HG02884 (cell line): ENCODE measurements around the gene FAM120AOS.

Experiments
- ATAC-seq: cut with Tn5 transposase; IDR thresholded peaks from one replicate; pipeline ENCODE4 v1.9.1; 2021; ENCODE audit warnings: mild to moderate bottlenecking, moderate library complexity; ENCODE audit not compliant: unreplicated experiment

FAM120AOS gene

GRCh38 chr9:93453047-93453914 is at the start of gene FAM120AOS:
Gene FAM120AOS, minus strand, starts transcription at chr9:93453581. Its CDS starts 872 bp downstream, at chr9:93452709.
- ATAC-seq = peak; percentile 60

DNA sequence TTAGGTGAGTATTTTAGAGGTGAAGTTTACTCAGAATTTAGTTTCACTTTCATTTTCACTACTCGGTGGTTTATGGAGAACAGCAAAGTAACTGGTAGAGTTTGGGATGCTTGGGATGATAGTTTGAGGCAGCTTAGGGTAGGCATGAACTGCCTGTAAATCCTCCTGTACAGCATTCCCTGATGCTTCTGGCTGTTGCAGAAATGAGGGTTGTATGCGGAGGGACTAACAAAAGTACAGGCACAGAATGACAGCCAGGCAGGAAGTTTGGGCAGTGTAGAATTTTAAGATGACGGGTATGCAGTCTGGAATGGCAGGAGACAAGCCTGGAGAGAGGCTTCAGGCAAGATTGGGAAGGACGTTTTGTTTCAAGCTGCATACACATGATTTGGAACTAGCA is 48.0 kb upstream of the FAM120AOS start:
- no peak for ATAC-seq

- no peak for ATAC-seq
Observed at GRCh38 chr9:93500571-93501298, 47.4 kb upstream of the FAM120AOS start.

- no peak for ATAC-seq
Observed at GRCh38 chr9:93496285-93496684, 42.9 kb upstream of the FAM120AOS start.

GRCh38 chr9:93493949-93494348 is 40.6 kb upstream of the FAM120AOS start:
- ATAC-seq = no peak

DNA sequence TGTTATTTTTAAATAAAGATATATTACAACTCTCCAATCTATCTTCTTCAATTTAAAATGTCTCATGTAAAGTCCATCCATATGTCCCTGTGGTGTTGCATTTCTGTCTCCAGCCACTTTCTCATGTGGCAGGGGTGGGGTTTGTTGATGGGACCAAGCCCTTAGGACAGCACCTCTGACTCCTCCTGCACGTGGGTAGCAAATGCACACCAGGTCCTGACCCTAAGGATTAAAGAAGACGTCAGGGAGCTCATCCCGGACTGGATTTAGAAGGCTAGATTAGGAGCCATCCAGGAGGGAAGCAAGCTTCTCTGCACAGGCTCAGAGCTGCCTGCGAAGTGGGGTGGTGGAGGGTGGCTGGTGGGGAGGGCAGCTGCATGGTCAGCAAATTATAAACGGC is 38.9 kb upstream of the FAM120AOS start:
- ATAC-seq = no peak

DNA sequence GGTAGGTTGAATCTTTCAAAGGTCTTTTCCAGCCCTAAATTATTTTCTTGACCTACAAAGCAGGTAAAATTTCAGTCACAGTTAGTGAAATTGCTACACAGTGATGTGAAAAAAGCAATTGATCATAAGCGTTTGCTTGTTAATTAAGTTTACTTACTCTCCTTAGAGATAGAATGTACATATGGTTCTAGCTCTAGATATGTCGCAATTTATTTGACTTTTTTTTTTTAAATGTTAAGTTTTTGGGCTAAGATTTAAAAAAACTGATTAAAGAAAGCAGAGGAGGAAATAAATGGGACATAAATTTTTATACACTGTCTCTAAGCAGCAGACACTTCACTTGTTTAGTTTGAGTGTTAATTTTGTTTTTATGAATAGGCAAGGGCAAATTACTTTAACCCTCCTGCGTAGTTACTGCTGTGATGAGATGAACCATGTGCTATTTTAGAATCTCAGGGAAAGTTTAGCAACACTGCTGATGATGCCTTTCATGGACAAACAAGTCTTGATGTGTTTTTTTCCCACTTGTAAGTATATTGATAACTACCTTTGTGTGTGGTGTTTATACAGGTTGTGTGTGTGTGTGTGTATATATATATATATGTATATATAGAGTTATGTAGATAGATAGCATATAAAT is 38.3 kb upstream of the FAM120AOS start:
- no peak for ATAC-seq

GRCh38 chr9:93488244-93488643 is 34.9 kb upstream of the FAM120AOS start:
- ATAC-seq = no peak

DNA sequence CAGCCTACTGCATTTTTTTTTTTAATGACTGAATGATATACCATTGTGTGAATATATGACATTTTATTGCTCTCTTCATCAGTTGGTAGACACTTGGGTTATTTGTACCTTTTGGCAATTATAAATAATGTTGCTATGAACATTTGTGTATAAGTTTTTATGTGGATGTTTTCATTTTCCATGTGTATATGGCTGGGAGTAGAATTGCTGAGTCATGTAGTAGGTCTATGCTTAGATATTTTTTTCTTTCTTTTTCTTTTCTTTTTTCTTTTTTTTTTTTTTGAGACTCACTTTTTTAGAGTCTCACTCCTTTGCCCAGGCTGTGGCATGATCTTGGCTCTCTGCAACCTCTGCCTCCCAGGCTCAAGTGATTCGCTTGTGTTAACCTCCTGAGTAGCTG is 32.9 kb upstream of the FAM120AOS start:
- ATAC-seq = no peak

GRCh38 chr9:93483497-93483896 is 30.1 kb upstream of the FAM120AOS start:
- no peak for ATAC-seq

- ATAC-seq = no peak
Observed at GRCh38 chr9:93480728-93481324, 27.4 kb upstream of the FAM120AOS start.

- ATAC-seq = no peak
Observed at GRCh38 chr9:93480262-93480661, 26.9 kb upstream of the FAM120AOS start.

- ATAC-seq = no peak
Observed at GRCh38 chr9:93479726-93480125, 26.3 kb upstream of the FAM120AOS start.

- no peak for ATAC-seq
Observed at GRCh38 chr9:93477397-93477796, 24.0 kb upstream of the FAM120AOS start.

DNA sequence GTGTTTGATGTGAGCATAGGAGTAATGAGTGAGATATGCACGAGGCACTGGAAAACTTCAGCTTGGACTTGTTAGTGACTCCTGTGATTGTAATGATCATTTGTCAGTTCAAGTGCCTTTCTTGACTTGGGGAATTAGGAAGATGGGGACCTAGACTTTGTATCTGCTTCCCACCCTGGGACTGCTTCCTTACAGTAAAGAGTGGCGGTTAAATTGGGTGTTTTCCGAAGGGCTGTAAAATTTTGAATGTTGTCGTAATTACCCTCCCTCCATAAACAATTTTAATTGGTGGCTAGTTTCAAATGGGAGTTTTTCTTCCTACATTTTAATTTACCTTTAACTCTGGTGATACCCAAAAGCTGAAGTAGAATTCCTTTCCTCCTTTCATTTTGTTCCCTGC is 23.5 kb upstream of the FAM120AOS start:
- no peak for ATAC-seq

DNA sequence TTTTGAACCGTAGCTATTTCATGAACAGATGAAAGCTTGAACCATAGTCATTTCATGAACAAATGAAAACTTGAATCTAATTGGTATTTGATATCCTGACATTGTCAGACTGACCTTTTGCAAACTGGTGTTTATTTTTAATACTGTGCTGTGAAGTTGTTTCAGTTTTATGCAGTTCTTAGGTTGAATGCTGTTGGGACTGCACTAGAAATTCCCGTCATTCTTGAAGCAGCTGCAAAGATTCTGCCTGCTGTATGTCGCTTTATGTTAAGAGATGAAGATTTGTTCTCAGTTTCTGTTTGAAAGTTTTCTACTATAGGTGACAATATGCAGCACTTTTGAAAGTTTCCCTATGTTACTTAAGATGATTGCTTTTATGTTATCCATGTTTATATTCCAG is 22.5 kb upstream of the FAM120AOS start:
- no peak for ATAC-seq

DNA sequence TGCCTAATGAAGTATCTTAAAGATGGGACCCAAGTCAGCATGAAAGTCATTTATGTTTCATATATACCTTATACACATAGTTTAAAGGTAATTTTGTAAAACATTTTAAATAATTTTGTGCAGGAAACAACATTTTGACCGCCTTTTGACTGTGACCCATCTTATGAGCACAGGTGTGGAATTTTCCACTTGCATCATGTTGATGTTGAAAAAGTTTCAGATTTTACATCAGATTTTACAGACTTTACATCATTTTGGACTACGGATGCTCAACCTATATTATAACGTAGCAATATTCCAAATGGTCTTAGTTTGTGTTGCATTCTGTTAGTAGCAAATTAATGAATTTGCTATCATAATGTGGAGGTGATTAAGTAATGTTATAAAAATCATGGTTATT is 21.7 kb upstream of the FAM120AOS start:
- no peak for ATAC-seq

- ATAC-seq = no peak
Observed at GRCh38 chr9:93473411-93473810, 20.0 kb upstream of the FAM120AOS start.

DNA sequence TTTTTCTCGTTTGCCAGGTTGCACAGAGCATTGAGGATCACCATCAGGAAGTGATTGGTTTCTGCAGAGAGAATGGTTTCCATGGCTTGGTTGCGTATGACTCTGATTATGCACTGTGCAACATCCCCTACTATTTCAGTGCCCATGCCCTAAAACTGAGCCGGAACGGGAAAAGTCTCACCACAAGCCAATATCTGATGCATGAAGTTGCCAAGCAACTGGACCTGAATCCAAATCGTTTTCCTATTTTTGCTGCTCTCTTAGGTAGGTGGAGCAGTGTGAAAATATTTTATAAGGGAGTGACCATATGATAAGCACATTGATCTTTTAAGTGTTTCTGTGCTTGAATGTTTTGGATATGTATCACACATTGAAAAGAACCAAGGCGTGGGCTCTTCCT is 17.7 kb upstream of the FAM120AOS start:
- ATAC-seq = no peak

- no peak for ATAC-seq
Observed at GRCh38 chr9:93470391-93470790, 17.0 kb upstream of the FAM120AOS start.

GRCh38 chr9:93468763-93469456 is 15.5 kb upstream of the FAM120AOS start:
- no peak for ATAC-seq
